Limb (tissue), 2 donors: ENCODE measurements around the gene MPRIP.
A peak's percentile ranks its signal among the peaks of the same experiment; 100 is the strongest.
"Not testable (repeated sequence)": the region's sequence is repeated elsewhere in the genome, so short reads cannot be mapped to it uniquely, and the experiment has no call there.

Source experiments
- DNase-seq, 2 donors: peaks; one replicate each; pipeline ENCODE4 v3.0.0-alpha.2; 2016; ENCODE audit errors: extremely low spot score in 2 of 2

The MPRIP gene, protein sequence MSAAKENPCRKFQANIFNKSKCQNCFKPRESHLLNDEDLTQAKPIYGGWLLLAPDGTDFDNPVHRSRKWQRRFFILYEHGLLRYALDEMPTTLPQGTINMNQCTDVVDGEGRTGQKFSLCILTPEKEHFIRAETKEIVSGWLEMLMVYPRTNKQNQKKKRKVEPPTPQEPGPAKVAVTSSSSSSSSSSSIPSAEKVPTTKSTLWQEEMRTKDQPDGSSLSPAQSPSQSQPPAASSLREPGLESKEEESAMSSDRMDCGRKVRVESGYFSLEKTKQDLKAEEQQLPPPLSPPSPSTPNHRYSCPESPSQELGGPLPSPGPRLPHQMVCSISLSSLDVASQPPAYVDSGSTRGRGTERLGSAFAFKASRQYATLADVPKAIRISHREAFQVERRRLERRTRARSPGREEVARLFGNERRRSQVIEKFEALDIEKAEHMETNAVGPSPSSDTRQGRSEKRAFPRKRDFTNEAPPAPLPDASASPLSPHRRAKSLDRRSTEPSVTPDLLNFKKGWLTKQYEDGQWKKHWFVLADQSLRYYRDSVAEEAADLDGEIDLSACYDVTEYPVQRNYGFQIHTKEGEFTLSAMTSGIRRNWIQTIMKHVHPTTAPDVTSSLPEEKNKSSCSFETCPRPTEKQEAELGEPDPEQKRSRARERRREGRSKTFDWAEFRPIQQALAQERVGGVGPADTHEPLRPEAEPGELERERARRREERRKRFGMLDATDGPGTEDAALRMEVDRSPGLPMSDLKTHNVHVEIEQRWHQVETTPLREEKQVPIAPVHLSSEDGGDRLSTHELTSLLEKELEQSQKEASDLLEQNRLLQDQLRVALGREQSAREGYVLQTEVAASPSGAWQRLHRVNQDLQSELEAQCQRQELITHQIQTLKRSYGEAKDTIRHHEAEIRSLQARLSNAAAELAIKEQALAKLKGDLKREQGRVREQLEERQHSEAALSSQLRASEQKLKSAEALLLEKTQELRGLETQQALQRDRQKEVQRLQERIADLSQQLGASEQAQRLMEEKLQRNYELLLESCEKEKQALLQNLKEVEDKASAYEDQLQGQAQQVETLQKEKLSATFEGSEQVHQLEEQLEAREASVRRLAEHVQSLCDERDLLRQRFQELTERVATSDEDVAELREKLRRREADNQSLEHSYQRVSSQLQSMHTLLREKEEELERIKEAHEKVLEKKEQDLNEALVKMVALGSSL (N-terminal part only)

GRCh38 chr17:17042384-17042736, at the start of gene MPRIP:
Gene MPRIP (plus strand): TSS chr17:17042457. CDS start chr17:17042849, 392 bp downstream.
- DNase-seq = no peak

DNA sequence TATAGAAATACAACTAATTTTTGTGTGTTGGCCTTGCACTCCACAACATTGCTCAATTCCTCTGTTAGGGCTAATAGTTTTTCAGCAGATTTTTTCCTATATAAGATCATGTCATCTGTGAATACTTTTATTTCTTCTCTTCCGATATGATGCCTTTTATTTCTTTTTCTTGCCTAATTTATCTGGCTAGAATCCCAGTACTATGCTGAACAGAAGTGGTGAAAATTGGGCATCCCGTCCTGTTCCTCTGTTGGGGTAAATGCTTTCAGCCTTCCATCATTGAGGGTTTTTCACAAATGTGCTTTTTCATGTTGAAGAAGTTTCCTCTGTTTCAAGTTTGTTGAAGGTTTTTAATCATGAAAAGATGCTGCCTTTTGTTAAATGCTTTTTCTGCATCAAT, 47.6 kb upstream of the MPRIP start:
- no peak for DNase-seq

- no peak for DNase-seq
These were observed 46.3 kb upstream of the MPRIP start for GRCh38 chr17:16995930-16996329.

GRCh38 chr17:16996726-16997125, 45.5 kb upstream of the MPRIP start:
- DNase-seq = not testable (repeated sequence)

DNA sequence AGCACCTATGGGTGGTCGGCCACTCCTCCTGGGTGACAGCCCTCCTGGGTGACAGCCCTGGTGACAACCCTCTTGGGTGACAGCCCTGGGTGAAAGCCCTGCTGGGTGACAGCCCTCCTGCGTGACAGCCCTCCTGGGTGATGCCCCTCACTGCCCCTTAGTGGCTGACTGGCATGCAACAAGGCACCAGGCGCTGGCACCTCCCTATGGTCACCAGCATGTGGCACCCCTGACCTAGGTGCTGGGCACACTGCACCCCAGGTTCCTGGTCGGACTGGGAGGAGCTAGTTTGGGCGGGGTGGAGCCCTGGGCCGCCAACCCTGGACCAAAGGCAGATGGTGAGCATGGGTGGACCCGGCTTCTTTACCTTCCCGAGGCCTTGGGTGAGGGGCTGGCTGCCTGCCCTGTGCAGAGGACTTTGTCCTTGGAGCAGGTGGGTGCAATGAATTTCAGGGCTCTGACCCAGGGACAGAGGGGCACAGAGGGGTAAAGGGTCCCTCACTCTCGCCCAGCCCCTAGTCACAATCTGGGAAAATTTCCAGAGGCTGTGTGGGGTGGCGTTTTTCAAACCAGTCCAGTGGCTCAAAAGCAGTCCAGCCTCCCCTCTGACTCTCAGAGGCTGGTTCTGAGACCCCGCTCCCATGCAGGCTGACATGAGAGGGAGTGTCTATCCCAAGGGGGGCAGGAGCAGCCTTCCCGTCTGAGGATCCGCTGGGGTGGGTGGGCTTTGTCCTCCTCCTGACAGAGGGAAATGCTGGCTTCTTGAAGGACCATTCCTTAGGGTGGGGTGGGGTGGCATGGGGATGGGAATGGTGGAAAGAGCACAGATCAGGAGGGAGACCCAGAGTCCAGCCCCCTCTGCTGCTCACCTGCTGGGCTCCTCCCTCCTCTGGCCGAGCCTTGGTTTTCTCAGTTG, 44.5 kb upstream of the MPRIP start:
- no peak for DNase-seq

DNA sequence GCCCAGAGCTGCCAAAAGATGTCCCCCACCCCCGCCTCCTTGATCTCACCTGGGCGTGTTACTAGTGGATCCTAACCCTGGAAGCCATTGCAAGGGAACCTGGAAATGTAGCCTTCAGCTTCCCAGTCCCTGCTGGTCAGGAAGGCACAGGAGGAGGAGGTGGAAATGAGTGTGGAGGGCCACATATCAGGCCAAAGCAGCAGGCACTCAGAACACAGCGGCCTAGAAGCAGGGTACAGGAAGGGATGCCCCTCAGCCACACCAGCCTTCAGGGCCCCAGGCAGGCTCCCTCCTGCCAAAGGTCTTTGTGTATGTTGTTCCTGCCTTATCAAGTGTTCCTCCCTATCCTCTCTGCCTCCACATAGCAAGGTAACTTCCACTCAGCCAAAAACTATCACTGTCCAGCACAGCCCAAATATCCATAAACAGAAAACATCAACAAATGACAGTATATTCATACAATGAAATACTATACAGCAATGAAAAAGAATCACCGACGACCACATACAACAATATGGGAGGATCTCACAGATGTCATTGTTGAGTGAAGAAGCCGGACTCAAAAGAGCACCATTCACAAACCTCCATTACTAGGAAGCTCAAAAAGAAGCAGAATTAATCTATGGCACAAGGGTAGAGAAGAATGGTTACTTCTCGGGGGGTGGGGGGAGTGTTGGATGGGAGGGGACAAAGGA, 42.2 kb upstream of the MPRIP start:
- DNase-seq = no peak

- DNase-seq = no peak
These were observed 41.0 kb upstream of the MPRIP start for GRCh38 chr17:17001076-17001777.

GRCh38 chr17:17001874-17002520, 40.3 kb upstream of the MPRIP start:
- peak; percentile 72 to 85 for DNase-seq

DNA sequence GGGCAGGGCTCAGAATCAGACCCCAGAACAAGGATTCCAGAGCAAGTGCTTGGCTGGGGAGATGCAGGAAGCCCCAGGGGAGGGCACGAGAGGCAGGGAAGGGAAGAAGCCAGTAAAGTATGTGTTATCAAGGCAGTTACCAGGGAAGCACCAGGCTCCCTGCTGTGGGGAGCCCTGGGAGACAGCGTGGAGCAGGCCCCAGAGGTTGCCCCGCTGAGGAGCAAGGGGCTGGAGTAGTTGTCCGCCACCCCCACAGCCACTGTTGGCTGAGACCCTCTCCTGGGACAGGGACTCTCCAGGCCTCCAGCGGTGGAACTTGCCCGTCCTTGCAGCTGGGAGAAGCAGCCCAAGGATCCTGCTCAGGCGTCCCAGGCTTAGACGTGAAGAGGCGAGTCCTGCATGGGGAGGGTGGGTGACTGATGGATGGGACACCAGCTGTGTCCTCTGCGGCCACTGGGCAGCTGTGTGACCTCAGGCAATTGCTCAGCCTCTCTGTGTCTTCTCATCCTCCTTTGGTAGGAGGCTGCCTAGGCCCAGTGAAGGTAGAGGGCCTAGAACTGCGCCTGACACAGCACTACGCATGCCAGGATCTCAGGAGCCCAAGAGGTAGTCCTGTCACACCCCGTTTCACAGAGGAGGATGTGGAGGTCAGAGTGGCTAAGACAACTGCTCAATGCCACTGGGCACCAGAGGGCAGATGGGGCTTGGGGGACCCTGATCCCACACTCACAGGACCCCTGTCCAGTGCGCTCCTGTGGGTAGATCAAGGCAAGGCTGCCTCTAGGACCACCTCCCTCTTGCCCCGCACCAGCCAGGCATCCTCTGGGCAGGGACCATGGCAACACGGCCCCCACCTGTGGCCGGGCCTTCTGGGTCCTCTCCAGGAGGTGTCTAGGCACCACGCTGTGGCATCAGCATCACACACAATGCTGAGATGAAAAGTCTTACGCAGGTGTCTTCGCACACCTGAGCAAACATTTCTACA, 39.2 kb upstream of the MPRIP start:
- DNase-seq = not testable (repeated sequence)

- DNase-seq = no peak
These were observed 37.8 kb upstream of the MPRIP start for GRCh38 chr17:17004251-17004996.

DNA sequence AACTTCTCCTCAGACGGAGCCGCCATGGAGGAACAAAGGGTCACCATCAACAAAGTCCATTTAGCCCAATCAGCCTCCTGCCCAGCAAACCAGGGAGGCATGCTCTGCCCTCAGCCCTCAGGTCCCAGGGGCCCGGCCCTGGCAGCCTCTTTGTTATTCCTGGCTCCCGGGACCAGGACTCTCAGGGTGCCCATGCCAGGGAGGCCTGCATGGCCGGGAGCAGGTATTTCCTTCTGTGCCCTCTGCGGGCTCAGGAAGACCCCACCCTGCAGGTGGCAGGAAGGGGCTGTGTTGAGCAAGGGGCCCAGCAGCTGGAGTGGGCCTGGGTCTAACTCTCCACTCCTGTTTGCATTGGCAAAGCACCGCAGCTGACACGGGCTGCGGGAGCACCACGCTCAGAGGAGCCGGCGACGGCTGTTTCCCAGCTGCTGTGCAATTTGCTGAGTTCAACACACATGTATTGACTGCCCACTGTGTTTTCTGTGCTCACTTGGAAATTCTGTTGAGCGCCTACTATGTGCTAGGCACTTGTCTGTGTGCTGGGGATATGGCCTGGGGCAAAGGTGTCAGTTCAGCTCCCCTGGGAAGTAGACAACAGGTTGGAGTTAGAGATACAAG, 37.2 kb upstream of the MPRIP start:
- not testable (repeated sequence) for DNase-seq

GRCh38 chr17:17007891-17008290, 34.4 kb upstream of the MPRIP start:
- DNase-seq = not testable (repeated sequence)

DNA sequence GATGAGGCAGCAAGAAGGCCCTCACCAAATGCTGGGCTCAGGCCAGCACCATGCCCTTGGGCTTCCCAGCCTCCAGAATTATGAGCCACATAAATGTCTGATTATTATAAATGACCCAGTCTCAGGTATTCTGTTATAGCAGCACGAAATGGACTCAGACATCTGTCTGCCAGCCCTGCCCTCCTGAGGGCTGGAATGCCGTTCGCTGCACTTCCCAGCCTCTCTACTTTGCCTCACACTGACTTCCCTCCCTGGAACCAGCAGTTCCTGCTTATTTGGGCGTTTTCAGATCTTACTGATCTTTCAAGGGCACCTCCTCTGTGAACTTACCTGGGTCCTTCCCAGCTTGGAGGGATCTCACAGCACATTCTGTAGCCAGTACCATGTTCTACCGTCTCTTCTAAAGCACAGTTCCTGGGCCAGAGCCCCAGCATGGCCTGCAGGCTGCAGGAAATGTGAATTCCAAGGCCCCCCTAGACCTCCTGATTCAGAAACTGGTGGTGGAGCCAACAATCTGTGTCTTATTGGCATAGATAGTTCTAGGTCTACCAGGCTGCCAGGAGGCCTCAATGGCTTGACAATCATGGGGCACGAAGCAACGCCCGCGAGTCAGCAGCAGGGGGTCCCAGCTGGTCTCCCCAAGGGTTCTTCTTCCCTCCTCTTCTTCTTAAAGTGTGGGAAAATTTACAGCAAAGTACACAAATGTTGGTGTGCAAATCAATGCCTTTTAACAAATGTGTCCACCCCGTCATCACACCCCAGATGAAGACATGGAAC, 33.4 kb upstream of the MPRIP start:
- DNase-seq = not testable (repeated sequence)

DNA sequence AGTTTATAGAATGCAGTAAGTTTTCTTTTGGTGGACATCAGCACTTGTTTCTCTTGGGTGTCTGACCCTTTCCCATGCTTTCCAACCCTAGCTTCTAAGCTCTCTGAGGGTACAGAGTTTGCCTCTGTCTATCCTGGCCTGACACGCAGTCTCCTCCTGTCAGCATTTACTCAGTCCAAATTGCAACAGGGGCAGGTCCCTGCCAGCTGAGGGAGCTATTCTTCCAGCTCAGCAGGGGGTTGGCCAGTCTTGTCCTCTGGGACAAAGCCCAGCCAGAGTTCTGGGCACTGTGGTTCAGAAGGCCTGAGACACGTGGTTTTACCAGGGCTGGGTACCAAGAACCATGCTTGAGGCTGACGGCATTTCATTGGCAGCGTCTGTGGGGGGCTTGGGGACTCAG, 32.3 kb upstream of the MPRIP start:
- DNase-seq = not testable (repeated sequence)

DNA sequence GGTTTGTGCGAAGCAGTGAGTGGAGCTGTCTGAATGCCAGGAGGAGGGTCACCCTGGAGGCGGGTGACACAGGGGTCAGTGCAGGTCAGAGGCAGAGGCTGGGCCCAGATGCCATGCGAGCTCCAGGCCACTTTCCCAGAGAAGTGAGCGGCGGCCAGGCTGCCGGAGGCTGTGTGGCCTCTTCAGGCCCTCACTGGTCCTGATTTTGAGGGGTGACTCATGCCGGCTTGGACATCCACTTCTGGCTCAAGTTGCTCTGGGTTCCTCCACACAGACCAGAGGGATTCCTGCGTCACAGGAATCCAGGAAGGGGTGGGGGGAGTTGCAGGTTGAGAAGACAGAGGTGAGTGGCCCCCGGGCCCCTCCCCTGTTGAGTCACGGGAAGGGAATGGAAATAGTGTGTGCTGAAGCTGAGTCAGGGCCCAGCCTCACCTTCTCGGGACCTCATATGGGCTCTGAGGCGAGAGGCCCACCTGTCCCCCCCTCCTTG, 31.7 kb upstream of the MPRIP start:
- not testable (repeated sequence) for DNase-seq
